HEK293 (cell line): ENCODE results near the gene CCDC63.
A peak's percentile ranks its signal among the peaks of the same experiment; 100 is the strongest.

Experiments used
- CTCF ChIA-PET: fragments of 350-600 bp; formaldehyde crosslinking; extraction: SDS; loops from one replicate; lab custom pipeline; 2021; ENCODE audit warnings: antibody characterized with exemption; lab: Yijun Ruan, JAX
- POLR2A ChIA-PET: fragments of 300-600 bp; formaldehyde crosslinking; extraction: SDS; loops from one replicate; lab custom pipeline; 2020; ENCODE audit warnings: antibody characterized with exemption, inconsistent platforms; lab: Yijun Ruan, JAX
- H3K27ac ChIP-seq: fragments of 200-500 bp; sonication (Bioruptor generic); 2 replicates; pipeline ENCODE4 v1.5.1; 2014; ENCODE audit warnings: low read depth, low read length, control low read depth, inconsistent platforms; ENCODE audit errors: extremely low read depth
- H3K36me3 ChIP-seq, 2 experiments: fragments of 200-500 bp in 1 of 2; sonication (Bioruptor generic) in 1 of 2; 1 replicate in 1 of 2; 2 replicates in 1 of 2; pipeline ENCODE4 v1.5.1; 2014 to 2017; ENCODE audit warnings: inconsistent platforms in 2 of 2, low read length in 2 of 2; ENCODE audit not compliant: control insufficient read depth in 2 of 2, insufficient read depth in 1 of 2
- H3K4me1 ChIP-seq: fragments of 200-500 bp; sonication (Bioruptor generic); 2 replicates; pipeline ENCODE4 v1.5.1; 2014; ENCODE audit warnings: mild to moderate bottlenecking, low read length, inconsistent platforms; ENCODE audit not compliant: control insufficient read depth, insufficient read depth
- H3K4me3 ChIP-seq: 2 replicates; pipeline ENCODE4 v1.5.1; 2011; ENCODE audit warnings: low read depth, mild to moderate bottlenecking, control low read depth, low read length, moderate library complexity
- H3K9me3 ChIP-seq: fragments of 200-500 bp; sonication (Bioruptor generic); 2 replicates; pipeline ENCODE4 v1.5.1; 2014; ENCODE audit warnings: low read depth, low read length, inconsistent platforms; ENCODE audit not compliant: control insufficient read depth, insufficient read depth
- GLIS2 ChIP-seq: fragments of 450-650 bp; formaldehyde crosslinking; IDR thresholded peaks from 2 replicates; pipeline ENCODE4 v1.5.1; 2016; ENCODE audit warnings: missing biosample characterization, missing genetic modification characterization
- HIC1 ChIP-seq: fragments of 450-650 bp; formaldehyde crosslinking; IDR thresholded peaks from 2 replicates; pipeline ENCODE4 v1.5.1; 2016; ENCODE audit warnings: missing biosample characterization, missing genetic modification characterization
- IKZF3 ChIP-seq: fragments of 450-650 bp; IDR thresholded peaks from 2 replicates; pipeline ENCODE4 v1.5.0; 2018; ENCODE audit warnings: missing biosample characterization, mild to moderate bottlenecking, missing genetic modification characterization, moderate library complexity
- MZF1 ChIP-seq: fragments of 450-650 bp; formaldehyde crosslinking; IDR thresholded peaks from 2 replicates; pipeline ENCODE4 v1.5.1; 2017; ENCODE audit warnings: missing biosample characterization, missing genetic modification characterization, borderline replicate concordance
- RBAK ChIP-seq: fragments of 450-650 bp; formaldehyde crosslinking; IDR thresholded peaks from 2 replicates; pipeline ENCODE4 v1.5.1; 2016; ENCODE audit warnings: missing biosample characterization, missing genetic modification characterization
- REPIN1 ChIP-seq: fragments of 450-650 bp; formaldehyde crosslinking; IDR thresholded peaks from 2 replicates; pipeline ENCODE4 v1.5.1; 2017; ENCODE audit warnings: missing biosample characterization, missing genetic modification characterization, low read depth
- SCRT1 ChIP-seq: fragments of 450-650 bp; formaldehyde crosslinking; IDR thresholded peaks from 2 replicates; pipeline ENCODE4 v1.5.1; 2016; ENCODE audit warnings: missing biosample characterization, missing genetic modification characterization, borderline replicate concordance
- SP7 ChIP-seq: fragments of 450-650 bp; formaldehyde crosslinking; IDR thresholded peaks from 2 replicates; pipeline ENCODE4 v1.5.1; 2016; ENCODE audit warnings: missing biosample characterization, missing genetic modification characterization
- YY1 ChIP-seq: fragments of 450-650 bp; formaldehyde crosslinking; IDR thresholded peaks from 2 replicates; pipeline ENCODE4 v1.5.1; 2018; ENCODE audit warnings: missing biosample characterization, missing genetic modification characterization
- ZBTB1 ChIP-seq: fragments of 450-650 bp; formaldehyde crosslinking; IDR thresholded peaks from 2 replicates; pipeline ENCODE4 v1.5.1; 2016; ENCODE audit warnings: missing biosample characterization, missing genetic modification characterization
- ZBTB20 ChIP-seq: fragments of 450-650 bp; formaldehyde crosslinking; IDR thresholded peaks from 2 replicates; pipeline ENCODE4 v1.5.1; 2016; ENCODE audit warnings: missing biosample characterization, missing genetic modification characterization
- ZBTB49 ChIP-seq: fragments of 450-650 bp; formaldehyde crosslinking; IDR thresholded peaks from 2 replicates; pipeline ENCODE4 v1.5.1; 2016; ENCODE audit warnings: missing biosample characterization, missing genetic modification characterization, low read depth
- ZNF114 ChIP-seq: fragments of 450-650 bp; formaldehyde crosslinking; IDR thresholded peaks from 2 replicates; pipeline ENCODE4 v1.5.0; 2017; ENCODE audit warnings: missing biosample characterization, missing genetic modification characterization
- ZNF423 ChIP-seq: fragments of 450-650 bp; formaldehyde crosslinking; IDR thresholded peaks from 2 replicates; pipeline ENCODE4 v1.5.1; 2016; ENCODE audit warnings: missing biosample characterization, missing genetic modification characterization
- ZNF433 ChIP-seq: fragments of 450-650 bp; formaldehyde crosslinking; IDR thresholded peaks from 2 replicates; pipeline ENCODE4 v1.5.1; 2016; ENCODE audit warnings: missing biosample characterization, missing genetic modification characterization, low read depth
- ZNF529 ChIP-seq: fragments of 450-650 bp; formaldehyde crosslinking; IDR thresholded peaks from 2 replicates; pipeline ENCODE4 v1.5.1; 2017; ENCODE audit warnings: missing genetic modification characterization, missing biosample characterization; ENCODE audit not compliant: insufficient replicate concordance
- ZNF544 ChIP-seq: fragments of 450-650 bp; formaldehyde crosslinking; IDR thresholded peaks from 2 replicates; pipeline ENCODE4 v1.5.0; 2017; ENCODE audit warnings: missing biosample characterization, missing genetic modification characterization
- ZNF549 ChIP-seq: fragments of 450-650 bp; IDR thresholded peaks from 2 replicates; pipeline ENCODE4 v1.5.1; 2018; ENCODE audit warnings: missing biosample characterization, missing genetic modification characterization, mild to moderate bottlenecking, inconsistent platforms, moderate library complexity
- ZNF558 ChIP-seq: fragments of 450-650 bp; formaldehyde crosslinking; IDR thresholded peaks from 2 replicates; pipeline ENCODE4 v1.5.1; 2016; ENCODE audit warnings: missing biosample characterization, missing genetic modification characterization
- ZNF624 ChIP-seq: fragments of 450-650 bp; formaldehyde crosslinking; IDR thresholded peaks from 2 replicates; pipeline ENCODE4 v1.5.1; 2017; ENCODE audit warnings: missing biosample characterization, missing genetic modification characterization
- ZNF658 ChIP-seq: fragments of 450-650 bp; formaldehyde crosslinking; IDR thresholded peaks from 2 replicates; pipeline ENCODE4; 2016; ENCODE audit warnings: missing biosample characterization, missing genetic modification characterization
- ZNF701 ChIP-seq: fragments of 450-650 bp; formaldehyde crosslinking; IDR thresholded peaks from 2 replicates; pipeline ENCODE4 v1.5.1; 2016; ENCODE audit warnings: missing biosample characterization, missing genetic modification characterization
- ZSCAN18 ChIP-seq: fragments of 450-650 bp; formaldehyde crosslinking; IDR thresholded peaks from 2 replicates; pipeline ENCODE4 v1.5.1; 2016; ENCODE audit warnings: missing biosample characterization, missing genetic modification characterization

The CCDC63 gene

GRCh38 chr12:110798461-110798860 lies 48.3 kb upstream of the CCDC63 start:
- ChIA-PET CTCF (no interaction called here), POLR2A (interaction anchor here (0.8 kb wide), 1 partner anchor 752 kb away, joined by 6 read pairs; no protein-coding TSS in a partner anchor)
- Histone ChIP-seq H3K9me3 (no peaks in the 10 kb centered on the region), H3K4me1 (no peaks in the 10 kb centered on the region)
- TF ChIP-seq MZF1 (tag by site-specific recombination) (peak; percentile 35; the same call in 1 of the 2 replicates), SP7 (no peak)
- TF ChIP-seq, all 188 proteins: peak for 1
- Histone ChIP-seq H3K4me3 (no peak overlapping the region), H3K36me3 (no peaks in the 10 kb centered on the region), H3K27ac (no peak overlapping the region)

- CTCF ChIA-PET, result interaction anchor here (0.7 to 0.8 kb wide), 2 partner anchors 10 to 11 kb away, joined by 3 to 7 read pairs; no protein-coding TSS in a partner anchor
- no peaks in the 10 kb centered on the region for H3K9me3 ChIP-seq
These were observed 44.3 kb upstream of the CCDC63 start for GRCh38 chr12:110802489-110802888.

GRCh38 chr12:110804406-110804805 lies 42.4 kb upstream of the CCDC63 start:
- Histone ChIP-seq H3K36me3 (no peaks in the 10 kb centered on the region), H3K4me3 (no peak overlapping the region), H3K9me3 (no peaks in the 10 kb centered on the region), H3K27ac (no peak overlapping the region), H3K4me1 (no peaks in the 10 kb centered on the region)
- ChIA-PET CTCF (interaction anchor here (0.8 to 1.5 kb wide), 2 partner anchors 10 to 23 kb away, joined by 3 to 4 read pairs; no protein-coding TSS in a partner anchor), POLR2A (no interaction called here)
- TF ChIP-seq ZNF701 (tag by site-specific recombination) (no peak), ZNF423 (tag by site-specific recombination) (no peak), ZNF544 (tag by site-specific recombination) (no peak), ZBTB49 (tag by site-specific recombination) (no peak), YY1 (tag by site-specific recombination) (no peak), ZNF529 (tag by site-specific recombination) (no peak), ZSCAN18 (tag by site-specific recombination) (no peak), IKZF3 (no peak), ZNF114 (tag by site-specific recombination) (no peak), GLIS2 (tag by site-specific recombination) (no peak), ZBTB20 (tag by site-specific recombination) (no peak), ZNF558 (no peak), ZNF658 (tag by site-specific recombination) (no peak), ZNF433 (tag by site-specific recombination) (no peak)

More at GRCh38 chr12:110802489-110802888, 44.3 kb upstream of the CCDC63 start:
- no peak overlapping the region for H3K27ac ChIP-seq
- POLR2A ChIA-PET, result no interaction called here
- TF ChIP-seq RBAK (tag by site-specific recombination) (peak; percentile 81; the same call in 1 of the 2 replicates), ZNF624 (tag by site-specific recombination) (no peak), REPIN1 (no peak), ZBTB1 (tag by site-specific recombination) (no peak), IKZF3 (no peak), SCRT1 (tag by site-specific recombination) (no peak), HIC1 (no peak), ZNF549 (no peak)
- TF ChIP-seq, all 188 proteins: peak for 1
- Histone ChIP-seq H3K4me1 (no peaks in the 10 kb centered on the region), H3K4me3 (no peak overlapping the region), H3K36me3 (no peaks in the 10 kb centered on the region)
